LoVo (cell line): Measurements from ENCODE around the gene PRKCE.

Source experiments
- DNase-seq: peaks from one replicate; pipeline ENCODE4 v3.0.0-alpha.2; 2016; ENCODE audit warnings: low spot score

PRKCE gene

GRCh38 chr2:45631955-45632354 lies 19.5 kb upstream of the PRKCE start:
- no peak for DNase-seq

- no peak for DNase-seq
Measured at GRCh38 chr2:45634223-45634622, 17.3 kb upstream of the PRKCE start.

GRCh38 chr2:45636008-45636407 lies 15.5 kb upstream of the PRKCE start:
- DNase-seq: no peak

GRCh38 chr2:45637440-45637839 lies 14.0 kb upstream of the PRKCE start:
- no peak for DNase-seq

DNA sequence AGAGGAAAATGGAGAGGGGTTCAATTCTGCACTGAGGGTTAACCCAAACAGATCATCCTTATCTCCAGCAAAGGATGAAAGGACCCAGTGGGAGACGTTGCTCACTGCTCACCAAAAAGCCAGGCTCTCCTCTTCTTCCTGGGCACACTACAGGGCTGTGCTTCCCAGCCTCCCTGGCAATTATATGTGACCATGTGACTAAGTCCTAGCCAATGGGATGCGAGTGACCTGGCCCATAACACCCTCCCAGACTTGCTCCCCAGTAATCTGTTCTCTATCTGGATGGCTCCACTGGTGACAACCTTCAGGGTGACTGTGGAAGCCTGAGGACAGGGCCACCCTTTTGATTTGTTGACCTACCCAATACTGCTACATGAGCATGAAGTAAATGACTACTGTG lies 10.9 kb upstream of the PRKCE start:
- DNase-seq: no peak

- no peak for DNase-seq
Measured at GRCh38 chr2:45643095-45643494, 8.4 kb upstream of the PRKCE start.

DNA sequence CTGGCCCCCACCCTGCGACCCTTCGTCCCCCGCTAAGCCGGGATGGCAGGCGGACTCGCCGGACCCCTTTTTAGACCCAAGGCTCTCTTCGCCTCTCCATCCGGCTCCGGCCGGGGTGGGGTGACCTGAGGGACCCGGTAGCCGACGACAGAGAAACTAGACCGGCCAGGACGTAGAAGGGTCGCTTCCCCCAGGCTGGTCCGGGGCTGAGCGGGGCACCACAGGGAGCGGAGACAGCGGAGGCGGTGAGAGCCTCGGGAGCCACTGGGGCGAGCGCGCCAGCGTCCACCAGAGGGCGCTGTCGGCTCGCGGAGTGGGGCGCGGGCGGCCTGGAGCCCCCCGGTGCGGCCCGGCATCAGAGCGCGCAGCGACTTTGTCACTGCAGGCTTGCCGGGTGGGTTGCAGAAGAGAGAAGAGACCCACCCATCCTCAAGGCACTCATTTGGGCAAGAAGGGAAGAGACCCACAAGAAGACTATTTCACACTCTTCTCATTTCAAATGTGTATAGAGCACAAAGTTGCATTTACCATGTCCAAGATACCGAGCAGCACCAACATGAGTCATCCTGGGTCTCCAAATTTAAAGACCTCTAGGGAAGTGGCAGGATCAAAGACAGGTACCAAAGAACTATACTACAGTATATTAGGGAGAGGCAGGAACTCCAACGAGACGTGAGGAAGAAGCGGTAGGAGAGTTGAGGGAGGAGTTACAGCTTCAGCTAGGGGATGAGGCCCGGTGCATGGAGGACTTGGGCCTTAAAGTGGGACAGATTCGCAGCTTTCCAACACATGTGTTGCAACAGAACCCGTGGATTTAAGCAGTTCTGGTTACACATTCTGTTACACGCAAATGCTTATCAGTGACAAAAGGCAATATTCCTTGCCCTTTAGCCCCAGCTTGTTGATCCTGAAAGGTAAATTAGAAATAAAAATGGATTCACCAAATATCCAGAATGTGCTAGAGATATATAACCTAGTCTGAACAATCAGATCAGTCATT lies 7.6 kb upstream of the PRKCE start:
- peak; percentile 75 for DNase-seq

DNA sequence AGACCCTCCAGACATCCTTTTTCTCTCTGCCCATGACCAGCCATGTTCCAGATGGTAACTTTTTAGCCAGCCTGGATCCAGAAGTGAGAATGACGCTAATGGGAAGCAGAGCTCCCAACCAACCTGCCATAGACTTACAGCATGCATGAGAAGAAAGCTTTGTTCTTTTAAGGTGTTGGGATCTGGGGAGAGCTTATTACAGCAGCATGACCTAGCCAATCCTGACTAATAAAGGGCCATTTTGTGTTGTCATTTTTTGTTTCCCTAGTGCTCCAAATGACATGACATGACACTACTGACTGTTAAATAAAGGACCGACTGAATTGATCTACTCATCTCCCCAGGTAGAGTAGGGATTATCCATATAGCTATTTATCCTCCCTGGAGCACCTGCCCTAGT lies 5.2 kb upstream of the PRKCE start:
- DNase-seq: no peak

DNA sequence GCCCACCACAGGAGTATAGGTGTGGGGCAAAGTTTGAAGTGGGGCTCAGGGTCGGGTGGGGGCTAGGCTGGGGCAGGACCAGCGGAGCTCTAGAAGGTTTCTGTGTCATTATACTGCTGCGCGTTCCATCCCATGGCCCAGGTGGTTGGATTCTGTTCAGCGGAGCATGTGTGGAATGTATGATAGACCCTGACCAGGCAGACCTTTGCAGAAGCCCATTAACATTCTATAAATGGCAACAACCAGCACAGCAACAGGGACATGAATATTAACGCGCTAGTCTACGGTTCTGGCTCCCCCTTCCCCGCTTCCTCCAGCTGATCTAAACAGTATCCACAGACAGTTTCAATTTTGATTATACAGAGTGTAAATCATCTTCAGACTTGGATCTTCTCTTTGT lies 4.1 kb upstream of the PRKCE start:
- no peak for DNase-seq

GRCh38 chr2:45647986-45648520 lies 3.4 kb upstream of the PRKCE start:
- no peak for DNase-seq

GRCh38 chr2:45648636-45649035 lies 2.8 kb upstream of the PRKCE start:
- DNase-seq: no peak

- DNase-seq: no peak
Measured at GRCh38 chr2:45649462-45649857, 2.0 kb upstream of the PRKCE start.

DNA sequence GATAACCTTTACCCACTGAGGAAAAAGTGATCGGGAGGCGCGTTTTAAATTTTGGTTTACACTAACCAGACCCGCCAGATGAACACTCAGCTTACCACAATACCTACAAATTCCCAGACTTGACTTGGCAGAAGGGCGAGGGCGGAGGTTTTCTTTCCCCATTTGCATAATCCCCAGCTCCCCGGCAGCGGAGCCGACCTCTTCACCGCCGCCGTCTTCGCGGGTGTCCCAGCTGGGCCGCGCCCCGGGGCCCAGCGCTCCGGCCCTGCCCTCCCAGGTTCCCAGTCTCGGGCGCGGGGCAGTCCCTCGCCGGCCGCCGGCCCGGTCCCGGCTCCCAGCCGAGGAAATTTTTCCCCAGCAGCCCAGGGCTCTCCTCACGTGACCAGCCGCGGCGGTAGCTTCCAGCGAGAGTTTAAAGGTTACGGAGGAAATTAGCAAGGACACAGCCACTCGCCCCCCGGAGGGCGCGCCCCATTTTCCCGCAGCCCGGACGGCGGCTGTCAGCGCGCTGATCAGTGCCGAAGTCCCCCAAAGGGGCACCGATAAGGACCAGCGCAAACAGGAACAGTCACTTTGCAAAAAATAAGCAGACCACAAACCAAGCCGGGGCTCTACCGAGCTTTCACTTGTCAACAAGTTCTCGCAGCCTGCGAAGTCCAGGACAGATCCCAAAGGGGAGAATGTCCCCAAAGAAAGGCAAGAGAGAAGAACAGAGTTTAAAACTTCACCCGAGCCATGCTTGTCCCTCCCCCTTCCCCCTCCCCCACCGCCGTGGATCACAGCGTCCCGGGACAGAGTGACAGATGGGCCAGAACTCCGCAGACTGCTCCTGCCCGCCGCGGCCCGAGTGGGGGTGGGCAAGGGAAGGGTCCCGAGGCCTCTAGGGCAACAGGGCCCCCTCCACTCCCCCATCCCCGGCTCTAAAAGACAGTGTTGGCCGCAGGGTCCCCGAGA lies 1.3 kb upstream of the PRKCE start:
- DNase-seq: peak; percentile 63

GRCh38 chr2:45650851-45651414 lies 542 bp upstream of the PRKCE start:
- DNase-seq: peak; percentile 87

DNA sequence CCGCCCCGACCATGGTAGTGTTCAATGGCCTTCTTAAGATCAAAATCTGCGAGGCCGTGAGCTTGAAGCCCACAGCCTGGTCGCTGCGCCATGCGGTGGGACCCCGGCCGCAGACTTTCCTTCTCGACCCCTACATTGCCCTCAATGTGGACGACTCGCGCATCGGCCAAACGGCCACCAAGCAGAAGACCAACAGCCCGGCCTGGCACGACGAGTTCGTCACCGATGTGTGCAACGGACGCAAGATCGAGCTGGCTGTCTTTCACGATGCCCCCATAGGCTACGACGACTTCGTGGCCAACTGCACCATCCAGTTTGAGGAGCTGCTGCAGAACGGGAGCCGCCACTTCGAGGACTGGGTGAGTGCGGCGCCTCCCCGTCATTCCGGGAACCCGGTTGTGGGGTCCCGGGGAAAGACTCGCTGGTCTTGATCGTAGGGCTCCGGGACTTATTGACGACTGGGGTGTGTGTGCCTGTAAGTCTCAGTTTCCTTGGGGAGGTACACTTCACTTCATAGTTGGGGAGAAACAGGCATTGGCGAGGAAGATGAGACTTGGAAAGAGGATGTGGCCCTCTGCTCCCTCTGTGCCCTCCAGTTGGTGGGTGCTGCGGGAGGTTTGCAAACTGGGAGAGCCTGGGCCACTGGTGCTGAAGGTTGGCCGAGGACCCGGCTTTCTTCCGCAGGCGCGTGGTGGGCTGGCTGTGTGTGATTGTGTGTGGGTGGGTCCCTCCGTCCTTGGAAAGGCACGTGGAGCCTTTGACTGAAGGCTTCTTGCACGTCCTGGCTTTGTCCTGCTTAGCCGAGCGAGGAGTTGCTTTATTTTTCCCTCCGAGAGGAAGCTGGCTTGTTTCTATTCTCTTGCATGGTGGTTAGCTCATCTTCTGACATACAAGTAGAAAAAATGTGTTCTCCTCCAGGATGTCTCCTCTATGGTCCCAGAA lies 886 bp downstream of the PRKCE start:
- DNase-seq: no peak

- DNase-seq: no peak
Measured at GRCh38 chr2:45653122-45653913, 1.8 kb downstream of the PRKCE start.

GRCh38 chr2:45654250-45654649 lies 2.8 kb downstream of the PRKCE start:
- DNase-seq: no peak

GRCh38 chr2:45661828-45662227 lies 10.4 kb downstream of the PRKCE start:
- DNase-seq: no peak

DNA sequence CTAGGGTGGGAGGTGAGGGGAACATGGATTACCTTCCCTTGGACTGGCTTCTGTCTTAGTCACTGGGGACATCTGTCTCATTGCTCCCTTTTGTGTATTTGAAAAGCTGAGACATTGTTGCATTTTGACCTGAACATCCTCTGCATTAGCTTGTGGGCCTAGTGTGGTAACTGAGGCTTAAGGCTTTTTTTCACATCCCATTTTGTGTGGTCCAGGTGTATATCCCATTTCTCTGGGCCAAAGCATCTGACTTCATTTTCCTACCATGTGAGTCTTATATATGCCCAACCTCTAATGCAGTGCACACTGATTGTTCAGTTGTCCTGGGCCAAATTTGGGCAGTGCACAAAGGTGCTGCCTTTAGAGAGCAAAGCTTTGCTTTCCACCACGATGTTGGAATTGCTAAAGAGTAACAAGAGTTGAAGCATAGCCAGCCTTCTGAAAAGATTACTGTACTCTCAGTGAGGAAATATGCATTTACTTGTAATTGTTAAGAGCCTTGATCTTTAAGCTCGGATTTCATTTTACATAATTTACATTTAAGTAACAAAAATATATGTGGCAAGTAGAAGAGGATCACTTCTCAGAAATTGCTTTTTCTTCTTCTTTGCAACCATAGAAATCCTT lies 13.3 kb downstream of the PRKCE start:
- no peak for DNase-seq

- DNase-seq: no peak
Measured at GRCh38 chr2:45668509-45668908, 17.0 kb downstream of the PRKCE start.
